MM.1S (cell line): ENCODE results near the gene GPR139.

Experiments
- DNase-seq: peaks from one replicate; pipeline ENCODE4 v3.0.0-alpha.2; 2015
- H2AFZ ChIP-seq: fragments of 300-600 bp; sonication (generic); 2 replicates; pipeline ENCODE4 v1.6.0; 2016; ENCODE audit warnings: antibody characterized with exemption, low read length
- H3F3A ChIP-seq: fragments of 300-600 bp; sonication (generic); 2 replicates; pipeline ENCODE4 v1.6.1; 2016; ENCODE audit warnings: mild to moderate bottlenecking, antibody characterized with exemption, low read length, moderate library complexity, mixed read lengths; ENCODE audit not compliant: insufficient read depth
- H3K27ac ChIP-seq: fragments of 300-600 bp; sonication (generic); 2 replicates; pipeline ENCODE4 v1.5.1; 2016; ENCODE audit warnings: mild to moderate bottlenecking, low read length
- H3K27me3 ChIP-seq: fragments of 300-600 bp; sonication (generic); replicated peaks from 2 replicates; pipeline ENCODE4 v1.6.0; 2016; ENCODE audit warnings: low read length; ENCODE audit not compliant: insufficient read depth
- H3K36me3 ChIP-seq: fragments of 300-600 bp; sonication (generic); replicated peaks from 2 replicates; pipeline ENCODE4 v1.6.1; 2016; ENCODE audit warnings: mild to moderate bottlenecking, low read length, mixed read lengths; ENCODE audit not compliant: insufficient read depth
- H3K4me1 ChIP-seq: fragments of 300-600 bp; sonication (generic); 2 replicates; pipeline ENCODE4 v1.6.1; 2016; ENCODE audit warnings: low read length, mixed read lengths
- H3K4me2 ChIP-seq: fragments of 300-600 bp; sonication (generic); 2 replicates; pipeline ENCODE4 v1.6.0; 2016; ENCODE audit warnings: low read depth, low read length
- H3K4me3 ChIP-seq: fragments of 300-600 bp; sonication (generic); 2 replicates; pipeline ENCODE4 v1.5.1; 2016; ENCODE audit warnings: low read length, mixed read lengths
- H3K79me2 ChIP-seq: fragments of 300-600 bp; sonication (generic); 2 replicates; pipeline ENCODE4 v1.6.1; 2016; ENCODE audit warnings: mixed run types, low read length, mixed read lengths
- H3K9ac ChIP-seq: fragments of 300-600 bp; sonication (generic); 2 replicates; pipeline ENCODE4 v1.6.1; 2016; ENCODE audit warnings: low read length, mixed read lengths
- H3K9me2 ChIP-seq: fragments of 300-600 bp; sonication (generic); replicated peaks from 2 replicates; pipeline ENCODE4 v1.6.1; 2016; ENCODE audit warnings: mild to moderate bottlenecking, low read length, mixed read lengths; ENCODE audit not compliant: insufficient read depth
- H3K9me3 ChIP-seq: fragments of 300-600 bp; sonication (generic); replicated peaks from 2 replicates; pipeline ENCODE4 v1.6.1; 2016; ENCODE audit warnings: mild to moderate bottlenecking, low read length, mixed read lengths; ENCODE audit not compliant: insufficient read depth
- H4K20me1 ChIP-seq: fragments of 300-600 bp; sonication (generic); 2 replicates; pipeline ENCODE4 v1.6.1; 2016; ENCODE audit warnings: mild to moderate bottlenecking, low read length, moderate library complexity, mixed read lengths; ENCODE audit not compliant: insufficient read depth
- CTCF ChIP-seq: fragments of 300-600 bp; sonication (generic); IDR thresholded peaks from 2 replicates; pipeline ENCODE4 v1.5.1; 2016; ENCODE audit warnings: antibody characterized with exemption, low read length, mixed read lengths
- EZH2 ChIP-seq: fragments of 300-600 bp; sonication (generic); optimal IDR thresholded peaks from 2 replicates; pipeline ENCODE3; 2017; ENCODE audit warnings: low read depth, mild to moderate bottlenecking, antibody characterized with exemption, low read length, mixed read lengths
- EZH2phosphoT487 ChIP-seq: fragments of 300-600 bp; sonication (generic); IDR thresholded peaks from 2 replicates; pipeline ENCODE4 v1.6.1; 2018; ENCODE audit warnings: antibody characterized with exemption, low read length

GPR139 gene

DNA sequence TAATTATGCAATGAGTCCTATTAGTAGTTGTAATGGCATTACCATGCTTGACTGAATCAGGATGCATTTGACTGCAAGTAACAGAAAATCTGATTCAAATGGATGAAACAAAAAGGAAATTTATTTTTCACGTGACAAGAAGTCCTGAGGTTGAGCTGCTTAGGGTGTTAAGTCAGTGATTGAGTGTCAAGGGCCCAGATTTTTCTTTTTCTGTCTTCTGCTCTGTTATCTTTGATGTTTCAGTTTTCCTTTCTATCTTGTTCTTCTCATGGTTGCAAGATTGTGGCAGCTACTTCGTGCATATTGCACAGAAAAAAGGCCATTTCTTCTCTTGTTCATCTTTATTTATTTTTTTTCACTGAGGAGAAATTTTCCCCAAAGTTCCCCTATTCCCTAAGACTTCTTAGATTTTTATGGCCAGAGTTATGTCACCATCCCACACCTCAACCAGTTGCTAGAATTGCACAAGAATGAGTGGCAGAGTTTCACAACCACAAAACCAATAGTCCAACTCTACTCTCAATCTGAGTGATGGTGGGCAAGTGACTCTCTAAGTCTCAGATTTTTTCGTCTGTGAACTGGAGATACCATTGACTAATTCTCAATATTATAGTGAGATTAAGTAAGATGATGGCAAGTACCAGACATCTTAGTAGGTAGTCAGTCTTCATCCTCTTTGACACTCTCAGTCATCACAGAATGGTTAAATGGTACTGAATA is 15.7 kb upstream of the GPR139 start:
- no peak overlapping the region for H3K4me3 ChIP-seq
- no peaks in the 10 kb centered on the region for H3K9me2 ChIP-seq
- no peaks in the 10 kb centered on the region for H3F3A ChIP-seq
- no peak for TF ChIP-seq CTCF
- TF ChIP-seq EZH2, result no peak
- no peak for TF ChIP-seq EZH2phosphoT487
- H3K4me2 ChIP-seq, result no peak overlapping the region
- H3K9ac ChIP-seq, result no peak overlapping the region
- no peak overlapping the region for H3K27ac ChIP-seq
- H3K36me3 ChIP-seq, result no peaks in the 10 kb centered on the region
- DNase-seq, result no peak
- H2AFZ ChIP-seq, result no peak overlapping the region
- no peaks in the 10 kb centered on the region for H3K79me2 ChIP-seq
- no peaks in the 10 kb centered on the region for H3K4me1 ChIP-seq
- no peaks in the 10 kb centered on the region for H4K20me1 ChIP-seq
- H3K27me3 ChIP-seq, result no peaks in the 10 kb centered on the region
- no peaks in the 10 kb centered on the region for H3K9me3 ChIP-seq

DNA sequence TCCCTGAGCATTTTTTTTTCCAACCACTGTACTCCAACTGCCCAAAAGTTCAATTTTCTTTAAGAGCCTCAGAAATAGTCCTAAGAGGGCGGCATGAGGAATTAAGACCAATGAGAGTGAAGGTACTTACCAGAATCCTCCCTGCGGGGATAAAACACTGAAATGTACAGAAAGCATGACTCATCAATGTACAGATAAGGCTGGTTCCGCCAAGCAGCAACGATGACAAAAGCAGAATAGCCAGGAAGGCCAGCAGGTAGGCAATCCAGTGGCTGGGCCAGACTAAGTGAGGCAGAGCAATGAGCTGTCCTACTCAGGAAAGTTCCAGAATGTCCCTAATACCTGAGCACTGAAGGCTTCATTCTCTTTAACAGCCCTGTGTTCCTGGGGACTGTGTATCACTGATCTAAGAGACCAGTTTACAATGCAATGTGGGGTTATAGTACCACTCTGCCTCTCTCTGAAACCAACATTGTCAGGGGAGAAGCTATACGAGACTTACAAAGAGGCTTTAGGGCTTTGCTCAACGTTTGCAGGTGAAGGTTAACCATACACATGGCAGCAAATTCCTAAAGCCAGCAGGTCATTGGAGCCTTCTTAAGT is 11.0 kb upstream of the GPR139 start:
- DNase-seq, result no peak
- Histone ChIP-seq H2AFZ (no peak overlapping the region), H3K27me3 (no peaks in the 10 kb centered on the region), H3K36me3 (no peaks in the 10 kb centered on the region), H3K4me1 (no peaks in the 10 kb centered on the region), H3K9me3 (no peaks in the 10 kb centered on the region), H3K9ac (no peak overlapping the region), H3K4me3 (no peak overlapping the region), H4K20me1 (no peaks in the 10 kb centered on the region), H3F3A (no peaks in the 10 kb centered on the region), H3K79me2 (no peaks in the 10 kb centered on the region), H3K9me2 (no peaks in the 10 kb centered on the region), H3K27ac (no peak overlapping the region), H3K4me2 (no peak overlapping the region)
- TF ChIP-seq EZH2phosphoT487, result no peak
- no peak for TF ChIP-seq EZH2

- Histone ChIP-seq H2AFZ (no peak overlapping the region), H3K27ac (no peak overlapping the region), H3K4me2 (no peak overlapping the region), H3K4me1 (no peaks in the 10 kb centered on the region), H3K36me3 (no peaks in the 10 kb centered on the region), H3K9me3 (no peaks in the 10 kb centered on the region), H3K9ac (no peak overlapping the region), H3K9me2 (no peaks in the 10 kb centered on the region), H3K27me3 (no peaks in the 10 kb centered on the region), H3K79me2 (no peaks in the 10 kb centered on the region), H3F3A (no peaks in the 10 kb centered on the region), H4K20me1 (no peaks in the 10 kb centered on the region), H3K4me3 (no peak overlapping the region)
- DNase-seq, result no peak
- no peak for TF ChIP-seq EZH2
- no peak for TF ChIP-seq CTCF
- TF ChIP-seq EZH2phosphoT487, result no peak
These were observed 5.4 kb upstream of the GPR139 start for GRCh38 chr16:20079106-20079505.

DNA sequence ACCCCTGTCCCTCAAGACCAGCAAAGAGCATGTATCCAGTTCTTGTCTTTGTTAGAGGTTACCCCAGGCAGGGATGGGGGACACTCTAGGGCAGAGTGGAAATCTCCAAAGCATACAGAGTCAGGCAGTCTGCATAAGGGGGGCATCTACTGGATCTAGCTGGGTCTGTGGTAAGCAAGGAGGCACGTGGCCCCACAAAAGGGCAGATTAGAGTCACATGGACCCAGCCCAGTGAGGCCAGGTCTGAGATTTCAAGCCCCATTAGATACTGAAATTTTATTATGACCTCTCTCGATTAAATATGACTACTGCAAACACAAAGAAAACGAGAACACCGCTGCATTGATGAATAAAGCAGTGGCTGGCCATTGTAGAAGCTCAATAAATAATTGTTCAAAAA is 1.6 kb upstream of the GPR139 start:
- Histone ChIP-seq H3K9me2 (no peaks in the 10 kb centered on the region), H2AFZ (no peak overlapping the region), H3K36me3 (no peaks in the 10 kb centered on the region), H3K4me1 (no peaks in the 10 kb centered on the region), H4K20me1 (no peaks in the 10 kb centered on the region), H3K9me3 (no peaks in the 10 kb centered on the region), H3K79me2 (no peaks in the 10 kb centered on the region), H3K27ac (no peak overlapping the region), H3K4me2 (no peak overlapping the region), H3K4me3 (no peak overlapping the region), H3K27me3 (no peaks in the 10 kb centered on the region), H3F3A (no peaks in the 10 kb centered on the region), H3K9ac (no peak overlapping the region)
- DNase-seq, result no peak
- TF ChIP-seq EZH2, result no peak
- TF ChIP-seq EZH2phosphoT487, result no peak
